IgD-negative memory B cell (primary cell): ENCODE results near the gene MSX1. TPM values are rescaled to one million over a fixed set of nuclear protein-coding genes. Genes with fewer than 3 reads are reported as not detected.

Source experiments
- H3K27ac Mint-ChIP-seq, 3 donors: one replicate each; pipeline ENCODE4 v1.8.0; 2020 to 2022; ENCODE audit warnings: mild to moderate bottlenecking in 3 of 3, mixed read lengths in 3 of 3, moderate library complexity in 1 of 3
- H3K27me3 Mint-ChIP-seq: one replicate; pipeline ENCODE4 v1.8.0; 2021; ENCODE audit warnings: mixed read lengths
- H3K36me3 Mint-ChIP-seq: one replicate; pipeline ENCODE4 v1.8.0; 2020; ENCODE audit warnings: mild to moderate bottlenecking, mixed read lengths
- H3K4me1 Mint-ChIP-seq, 3 donors: one replicate each; pipeline ENCODE4 v1.8.0; 2020 to 2022; ENCODE audit warnings: mixed read lengths in 3 of 3, mild to moderate bottlenecking in 1 of 3
- H3K4me3 Mint-ChIP-seq, 4 donors: one replicate each; pipeline ENCODE4 v1.8.0; 2020 to 2022; ENCODE audit warnings: mild to moderate bottlenecking in 4 of 4, mixed read lengths in 4 of 4, moderate library complexity in 3 of 4
- H3K9me3 Mint-ChIP-seq, 3 donors: one replicate each; pipeline ENCODE4 v1.8.0; 2020 to 2021; ENCODE audit warnings: mixed read lengths in 3 of 3, mild to moderate bottlenecking in 1 of 3
- polyA plus RNA-seq: library from polyadenylated mRNA; unstranded; fragments of 300-500 nt; fragmentation: Illumina TruSeq; gene quantifications from one replicate; pipeline ENCODE4 v1.2.3, GENCODE V29; 2021

Gene MSX1
- polyA plus RNA-seq, 1 donor from 2014 or later: 0.18 TPM

- peaks cover 0 to 3% (median 0%) of the 10 kb centered on the region in 3 donors for H3K9me3 Mint-ChIP-seq
- H3K4me1 Mint-ChIP-seq: peaks cover 2 to 11% (median 9%) of the 10 kb centered on the region in 3 donors
- peaks cover 36% of the 10 kb centered on the region for H3K27me3 Mint-ChIP-seq
- H3K4me3 Mint-ChIP-seq: no peak overlapping the region
- H3K36me3 Mint-ChIP-seq: peaks cover 2% of the 10 kb centered on the region
- H3K27ac Mint-ChIP-seq: no peak overlapping the region
These were observed 9.8 kb upstream of the MSX1 start for GRCh38 chr4:4849524-4850193.

DNA sequence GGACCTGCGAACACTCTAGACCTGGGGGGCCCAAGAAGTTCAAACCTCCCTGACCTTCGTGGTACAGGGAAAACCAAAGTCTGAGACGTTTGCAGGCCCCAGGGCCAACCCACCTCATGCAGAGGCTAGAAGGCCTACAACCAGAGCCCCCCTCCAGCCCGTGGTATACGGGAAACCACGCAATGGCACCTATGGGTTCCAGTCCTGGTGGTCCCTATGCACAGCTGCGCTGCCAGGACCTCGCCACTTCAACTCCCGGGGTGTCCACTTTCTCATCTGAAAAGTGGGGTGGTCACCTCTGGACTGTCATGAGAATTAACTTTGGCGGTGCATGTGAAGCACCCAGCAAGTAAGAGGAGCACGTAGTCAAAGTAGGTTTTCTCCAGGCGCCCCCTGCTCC, 8.4 kb upstream of the MSX1 start:
- peaks cover 3 to 11% (median 9%) of the 10 kb centered on the region in 3 donors for H3K4me1 Mint-ChIP-seq
- H3K4me3 Mint-ChIP-seq: peak overlapping the region in 1 of 4 donors; percentile 57
- peak overlapping the region in 1 of 3 donors; percentile 28 for H3K27ac Mint-ChIP-seq
- peaks cover 44% of the 10 kb centered on the region for H3K27me3 Mint-ChIP-seq
- H3K36me3 Mint-ChIP-seq: peaks cover 2% of the 10 kb centered on the region
- peaks cover 0 to 3% (median 0%) of the 10 kb centered on the region in 3 donors for H3K9me3 Mint-ChIP-seq

DNA sequence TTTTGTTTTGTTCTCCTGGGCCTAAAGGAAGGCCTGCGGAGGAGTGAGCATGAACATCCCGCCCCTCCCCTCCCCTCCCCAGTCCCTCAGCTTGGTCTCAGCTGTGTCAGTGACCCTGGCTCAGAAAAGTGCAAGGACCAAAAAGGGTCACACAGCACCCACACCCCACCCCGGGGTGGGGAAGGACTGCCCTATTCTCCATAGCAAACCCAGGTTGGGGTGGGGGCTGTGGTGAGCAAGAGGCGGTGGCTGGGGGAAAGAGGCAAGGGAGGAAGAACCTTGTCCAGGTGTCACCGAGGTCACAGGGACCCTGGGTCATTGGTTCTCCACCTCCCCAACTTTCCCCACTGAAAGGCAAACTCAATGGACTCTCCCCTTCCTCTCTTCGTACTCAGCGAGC, 7.6 kb upstream of the MSX1 start:
- Mint-ChIP-seq H3K36me3 (peaks cover 2% of the 10 kb centered on the region), H3K9me3 (peaks cover 0 to 6% (median 0%) of the 10 kb centered on the region in 3 donors), H3K4me3 (peak overlapping the region in 2 of 4 donors; percentile 45 to 92), H3K27me3 (peaks cover 49% of the 10 kb centered on the region), H3K4me1 (peaks cover 5 to 15% (median 13%) of the 10 kb centered on the region in 3 donors), H3K27ac (peak overlapping the region in 1 of 3 donors; percentile 89)

GRCh38 chr4:4852591-4853362, 6.7 kb upstream of the MSX1 start:
- Mint-ChIP-seq H3K27ac (peak overlapping the region in 2 of 3 donors; percentile 76 to 89), H3K9me3 (peaks cover 0 to 13% (median 0%) of the 10 kb centered on the region in 3 donors), H3K4me1 (peaks cover 7 to 15% (median 14%) of the 10 kb centered on the region in 3 donors), H3K27me3 (peaks cover 54% of the 10 kb centered on the region), H3K4me3 (peak overlapping the region; percentile 82 to 95 (median 91)), H3K36me3 (peaks cover 4% of the 10 kb centered on the region)

GRCh38 chr4:4853371-4853823, 6.1 kb upstream of the MSX1 start:
- Mint-ChIP-seq H3K4me3 (peak overlapping the region; percentile 82 to 95 (median 91)), H3K36me3 (peaks cover 4% of the 10 kb centered on the region), H3K27ac (peak overlapping the region in 2 of 3 donors; percentile 76 to 89), H3K27me3 (peaks cover 60% of the 10 kb centered on the region), H3K9me3 (peaks cover 0 to 15% (median 0%) of the 10 kb centered on the region in 3 donors), H3K4me1 (peaks cover 7 to 15% (median 14%) of the 10 kb centered on the region in 3 donors)

GRCh38 chr4:4853921-4854648, 5.4 kb upstream of the MSX1 start:
- H3K4me1 Mint-ChIP-seq: peaks cover 7 to 19% (median 17%) of the 10 kb centered on the region in 3 donors
- peaks cover 64% of the 10 kb centered on the region for H3K27me3 Mint-ChIP-seq
- peaks cover 0 to 18% (median 0%) of the 10 kb centered on the region in 3 donors for H3K9me3 Mint-ChIP-seq
- peak overlapping the region in 2 of 4 donors; percentile 82 to 95 for H3K4me3 Mint-ChIP-seq
- peaks cover 4% of the 10 kb centered on the region for H3K36me3 Mint-ChIP-seq
- H3K27ac Mint-ChIP-seq: peak overlapping the region; percentile 71 to 95 (median 93)

DNA sequence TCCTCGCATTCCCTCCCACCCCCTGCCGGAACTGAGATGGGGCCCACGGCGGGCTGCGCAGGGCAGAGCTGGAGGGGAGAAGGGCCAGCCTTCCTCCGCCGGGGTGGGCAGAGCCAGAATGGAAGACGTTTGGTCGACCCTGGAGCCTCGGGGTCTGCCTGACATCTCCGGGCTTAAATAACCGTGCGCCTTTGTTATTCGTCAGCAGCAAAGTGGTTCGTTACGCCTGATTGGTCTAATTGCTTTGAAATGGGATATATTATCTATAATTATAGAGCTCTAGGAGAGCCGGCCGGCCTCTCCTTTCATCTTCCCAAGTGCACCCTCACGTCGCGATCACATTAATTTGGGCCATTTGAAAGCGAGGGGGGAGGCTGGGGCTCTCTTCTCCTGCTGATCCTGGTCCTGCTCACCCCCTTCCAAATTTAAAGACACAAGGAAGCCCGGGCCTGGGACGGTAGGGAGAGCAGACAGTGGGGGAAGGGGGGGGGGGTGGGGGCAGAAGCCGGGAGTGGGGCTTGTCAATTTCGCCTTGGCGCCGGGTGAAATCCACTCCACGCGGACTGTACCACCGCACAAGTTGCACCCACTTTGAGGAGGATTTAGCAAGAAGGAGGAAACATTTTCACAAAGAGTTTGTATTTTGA, 4.7 kb upstream of the MSX1 start:
- peaks cover 7 to 19% (median 17%) of the 10 kb centered on the region in 3 donors for H3K4me1 Mint-ChIP-seq
- peaks cover 63% of the 10 kb centered on the region for H3K27me3 Mint-ChIP-seq
- H3K36me3 Mint-ChIP-seq: peaks cover 4% of the 10 kb centered on the region
- H3K9me3 Mint-ChIP-seq: peaks cover 0 to 18% (median 0%) of the 10 kb centered on the region in 3 donors
- no peak overlapping the region for H3K4me3 Mint-ChIP-seq
- peak overlapping the region; percentile 71 to 95 (median 93) for H3K27ac Mint-ChIP-seq

GRCh38 chr4:4855301-4856070, 4.0 kb upstream of the MSX1 start:
- Mint-ChIP-seq H3K27me3 (peaks cover 64% of the 10 kb centered on the region), H3K27ac (peak overlapping the region; percentile 87 to 95 (median 95)), H3K36me3 (peaks cover 4% of the 10 kb centered on the region), H3K4me3 (peak overlapping the region in 3 of 4 donors; percentile 33 to 79 (median 77)), H3K4me1 (peaks cover 7 to 20% (median 17%) of the 10 kb centered on the region in 3 donors), H3K9me3 (peaks cover 0 to 18% (median 0%) of the 10 kb centered on the region in 3 donors)

GRCh38 chr4:4856071-4857000, 3.1 kb upstream of the MSX1 start:
- H3K4me1 Mint-ChIP-seq: peaks cover 9 to 23% (median 20%) of the 10 kb centered on the region in 3 donors
- peaks cover 0 to 18% (median 0%) of the 10 kb centered on the region in 3 donors for H3K9me3 Mint-ChIP-seq
- peak overlapping the region in 3 of 4 donors; percentile 74 to 79 (median 79) for H3K4me3 Mint-ChIP-seq
- peak overlapping the region; percentile 87 to 95 (median 95) for H3K27ac Mint-ChIP-seq
- H3K36me3 Mint-ChIP-seq: peaks cover 4% of the 10 kb centered on the region
- H3K27me3 Mint-ChIP-seq: peaks cover 67% of the 10 kb centered on the region

DNA sequence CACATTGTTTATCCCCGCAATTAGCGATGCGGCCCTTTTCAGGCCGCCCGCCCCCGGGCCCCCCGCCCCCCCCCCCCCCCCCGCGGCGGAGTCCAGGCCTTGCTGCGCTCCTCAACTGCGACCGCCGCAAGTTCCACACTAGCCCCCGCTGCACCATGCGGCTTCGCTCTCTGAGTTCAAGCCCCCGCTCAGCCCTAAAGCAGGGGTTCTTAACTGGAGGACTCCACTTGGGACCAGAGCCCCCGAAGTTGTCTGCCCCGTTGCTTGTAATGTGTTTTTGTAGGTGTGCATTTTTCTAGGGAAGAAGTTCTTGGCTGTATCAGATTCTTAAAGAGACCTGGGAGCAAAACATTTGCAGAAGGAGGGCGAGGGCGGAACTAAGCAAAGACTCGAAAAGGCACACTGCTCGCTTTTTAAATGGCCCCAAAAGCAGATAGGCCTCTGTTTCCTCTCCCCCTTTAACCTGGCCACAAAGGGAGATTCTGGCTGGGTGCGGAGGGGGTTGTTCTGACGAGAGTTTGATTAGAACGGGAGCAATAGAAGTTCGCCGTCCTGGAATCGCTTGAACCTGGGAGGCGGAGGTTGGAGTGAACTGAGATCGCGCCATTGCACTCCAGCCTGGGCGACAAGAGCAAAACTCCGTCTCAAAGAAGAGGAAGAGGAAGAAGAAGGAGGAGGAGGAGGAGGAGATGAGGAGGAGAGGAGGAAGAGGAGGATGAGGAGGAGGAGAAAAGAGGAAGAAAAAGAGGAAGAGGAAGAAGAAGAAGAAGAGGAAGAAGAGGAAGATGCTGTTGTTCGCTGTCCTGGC, 2.3 kb upstream of the MSX1 start:
- Mint-ChIP-seq H3K4me3 (peak overlapping the region in 3 of 4 donors; percentile 49 to 84 (median 53)), H3K36me3 (peaks cover 4% of the 10 kb centered on the region), H3K9me3 (peaks cover 0 to 19% (median 0%) of the 10 kb centered on the region in 3 donors), H3K4me1 (peaks cover 9 to 23% (median 20%) of the 10 kb centered on the region in 3 donors), H3K27me3 (peaks cover 70% of the 10 kb centered on the region), H3K27ac (peak overlapping the region in 2 of 3 donors; percentile 95)

GRCh38 chr4:4857809-4858508, 1.5 kb upstream of the MSX1 start:
- peak overlapping the region in 3 of 4 donors; percentile 49 to 78 (median 68) for H3K4me3 Mint-ChIP-seq
- H3K27ac Mint-ChIP-seq: peak overlapping the region in 2 of 3 donors; percentile 95
- peaks cover 0 to 21% (median 0%) of the 10 kb centered on the region in 3 donors for H3K9me3 Mint-ChIP-seq
- H3K36me3 Mint-ChIP-seq: peaks cover 4% of the 10 kb centered on the region
- peaks cover 11 to 19% (median 16%) of the 10 kb centered on the region in 3 donors for H3K4me1 Mint-ChIP-seq
- H3K27me3 Mint-ChIP-seq: peaks cover 68% of the 10 kb centered on the region
